ENCODE measurements around the gene ATE1. TPM values are rescaled to one million over a fixed set of nuclear protein-coding genes. Genes with fewer than 3 reads are reported as not detected.
A peak's percentile ranks its signal among the peaks of the same experiment; 100 is the strongest.

The ATE1 gene
- total RNA-seq, 1 donor from 2014 or later, result 22.6 TPM

- FAIRE-seq (peak; percentile 59), DNase-seq (ENCODE audit: low read depth) (no peak)
- peak overlapping the region; percentile 61 for H3K27ac ChIP-seq (ENCODE audit: low read depth, low read length)
- TF ChIP-seq EZH2 (IDR thresholded peaks at IDR 0.05; ENCODE audit: insufficient read depth, low read length), result no peak
- TF ChIP-seq CTCF (IDR thresholded peaks at IDR 0.05; ENCODE audit: insufficient read depth, low read depth, low read length), result no peak
- no peaks in the 10 kb centered on the region for H3K27me3 ChIP-seq (ENCODE audit: insufficient read depth, low read length)
- Mint-ChIP-seq H3K9me3 (ENCODE audit: unreplicated experiment) (peaks cover 33% of the 10 kb centered on the region), H3K36me3 (ENCODE audit: low read depth, unreplicated experiment) (peaks cover 29% of the 10 kb centered on the region), H3K27ac (ENCODE audit: unreplicated experiment) (peak overlapping the region; percentile 85), H3K4me3 (ENCODE audit: unreplicated experiment) (no peak overlapping the region), H3K4me1 (ENCODE audit: low read depth, unreplicated experiment) (peaks cover 16% of the 10 kb centered on the region), H3K27me3 (ENCODE audit: low read depth, unreplicated experiment) (no peaks in the 10 kb centered on the region)
- peak overlapping the region; percentile 79 for H3K4me2 ChIP-seq (ENCODE audit: low read length)
- H2AFZ ChIP-seq (ENCODE audit: low read depth, low read length), result no peak overlapping the region
- H3K4me1 ChIP-seq (ENCODE audit: insufficient read depth, low read length), result peaks cover 16% of the 10 kb centered on the region
- no peaks in the 10 kb centered on the region for H3K79me2 ChIP-seq (ENCODE audit: insufficient read depth, low read length)
- no peak overlapping the region for H3K4me3 ChIP-seq (ENCODE audit: insufficient read depth, low read depth, low read length)
- no peaks in the 10 kb centered on the region for H4K20me1 ChIP-seq (ENCODE audit: insufficient read depth, low read length)
- peaks cover 5% of the 10 kb centered on the region for H3K9me3 ChIP-seq (ENCODE audit: insufficient read depth, low read depth, low read length)
- no peaks in the 10 kb centered on the region for H3K36me3 ChIP-seq (ENCODE audit: insufficient read depth, low read length)
- no peak overlapping the region for H3K9ac ChIP-seq (ENCODE audit: low read length)
Observed at GRCh38 chr10:121754666-121755065, 173.2 kb downstream of the ATE1 start.

- no peaks in the 10 kb centered on the region for H3K79me2 ChIP-seq (ENCODE audit: insufficient read depth, low read length)
- FAIRE-seq, result no peak
- TF ChIP-seq EZH2 (IDR thresholded peaks at IDR 0.05; ENCODE audit: insufficient read depth, low read length) (no peak), CTCF (IDR thresholded peaks at IDR 0.05; ENCODE audit: insufficient read depth, low read depth, low read length) (peak; percentile 35)
- no peaks in the 10 kb centered on the region for H4K20me1 ChIP-seq (ENCODE audit: insufficient read depth, low read length)
- H3K27ac ChIP-seq (ENCODE audit: low read depth, low read length), result peak overlapping the region; percentile 86
- Mint-ChIP-seq H3K27me3 (ENCODE audit: low read depth, unreplicated experiment) (no peaks in the 10 kb centered on the region), H3K4me3 (ENCODE audit: unreplicated experiment) (peak overlapping the region; percentile 62), H3K9me3 (ENCODE audit: unreplicated experiment) (peaks cover 29% of the 10 kb centered on the region), H3K36me3 (ENCODE audit: low read depth, unreplicated experiment) (peaks cover 28% of the 10 kb centered on the region), H3K27ac (ENCODE audit: unreplicated experiment) (peak overlapping the region; percentile 85), H3K4me1 (ENCODE audit: low read depth, unreplicated experiment) (peaks cover 16% of the 10 kb centered on the region)
- H3K4me3 ChIP-seq (ENCODE audit: insufficient read depth, low read depth, low read length), result peak overlapping the region; percentile 34
- no peak overlapping the region for H2AFZ ChIP-seq (ENCODE audit: low read depth, low read length)
- DNase-seq (ENCODE audit: low read depth), result peak; percentile 82
- H3K9me3 ChIP-seq (ENCODE audit: insufficient read depth, low read depth, low read length), result peaks cover 3% of the 10 kb centered on the region
- peak overlapping the region; percentile 60 for H3K9ac ChIP-seq (ENCODE audit: low read length)
- no peaks in the 10 kb centered on the region for H3K27me3 ChIP-seq (ENCODE audit: insufficient read depth, low read length)
- peak overlapping the region; percentile 79 for H3K4me2 ChIP-seq (ENCODE audit: low read length)
- H3K4me1 ChIP-seq (ENCODE audit: insufficient read depth, low read length), result peaks cover 16% of the 10 kb centered on the region
- no peaks in the 10 kb centered on the region for H3K36me3 ChIP-seq (ENCODE audit: insufficient read depth, low read length)
Observed at GRCh38 chr10:121753726-121754476, 173.9 kb downstream of the ATE1 start.

GRCh38 chr10:121751191-121751760, 176.6 kb downstream of the ATE1 start:
- no peaks in the 10 kb centered on the region for H3K9me3 ChIP-seq (ENCODE audit: insufficient read depth, low read depth, low read length)
- no peaks in the 10 kb centered on the region for H3K79me2 ChIP-seq (ENCODE audit: insufficient read depth, low read length)
- TF ChIP-seq EZH2 (IDR thresholded peaks at IDR 0.05; ENCODE audit: insufficient read depth, low read length) (no peak), CTCF (IDR thresholded peaks at IDR 0.05; ENCODE audit: insufficient read depth, low read depth, low read length) (no peak)
- H3K27me3 Mint-ChIP-seq (ENCODE audit: low read depth, unreplicated experiment), result no peaks in the 10 kb centered on the region
- no peak overlapping the region for H3K27ac ChIP-seq (ENCODE audit: low read depth, low read length)
- no peak overlapping the region for H3K27ac Mint-ChIP-seq (ENCODE audit: unreplicated experiment)
- no peak overlapping the region for H3K4me2 ChIP-seq (ENCODE audit: low read length)
- no peaks in the 10 kb centered on the region for H3K36me3 ChIP-seq (ENCODE audit: insufficient read depth, low read length)
- H2AFZ ChIP-seq (ENCODE audit: low read depth, low read length), result no peak overlapping the region
- H3K36me3 Mint-ChIP-seq (ENCODE audit: low read depth, unreplicated experiment), result peaks cover 14% of the 10 kb centered on the region
- H3K4me1 ChIP-seq (ENCODE audit: insufficient read depth, low read length), result peaks cover 16% of the 10 kb centered on the region
- no peak for FAIRE-seq
- no peak for DNase-seq (ENCODE audit: low read depth)
- H3K9ac ChIP-seq (ENCODE audit: low read length), result no peak overlapping the region
- H4K20me1 ChIP-seq (ENCODE audit: insufficient read depth, low read length), result no peaks in the 10 kb centered on the region
- H3K4me3 ChIP-seq (ENCODE audit: insufficient read depth, low read depth, low read length), result no peak overlapping the region
- no peaks in the 10 kb centered on the region for H3K27me3 ChIP-seq (ENCODE audit: insufficient read depth, low read length)
- H3K4me3 Mint-ChIP-seq (ENCODE audit: unreplicated experiment), result no peak overlapping the region
- H3K4me1 Mint-ChIP-seq (ENCODE audit: low read depth, unreplicated experiment), result peaks cover 16% of the 10 kb centered on the region
- peaks cover 15% of the 10 kb centered on the region for H3K9me3 Mint-ChIP-seq (ENCODE audit: unreplicated experiment)
